GM21619 (cell line): ENCODE measurements around the gene BRINP2.

Experiments
- ATAC-seq: cut with Tn5 transposase; IDR thresholded peaks from one replicate; pipeline ENCODE4 v1.9.1; 2021; ENCODE audit not compliant: unreplicated experiment

The BRINP2 gene

DNA sequence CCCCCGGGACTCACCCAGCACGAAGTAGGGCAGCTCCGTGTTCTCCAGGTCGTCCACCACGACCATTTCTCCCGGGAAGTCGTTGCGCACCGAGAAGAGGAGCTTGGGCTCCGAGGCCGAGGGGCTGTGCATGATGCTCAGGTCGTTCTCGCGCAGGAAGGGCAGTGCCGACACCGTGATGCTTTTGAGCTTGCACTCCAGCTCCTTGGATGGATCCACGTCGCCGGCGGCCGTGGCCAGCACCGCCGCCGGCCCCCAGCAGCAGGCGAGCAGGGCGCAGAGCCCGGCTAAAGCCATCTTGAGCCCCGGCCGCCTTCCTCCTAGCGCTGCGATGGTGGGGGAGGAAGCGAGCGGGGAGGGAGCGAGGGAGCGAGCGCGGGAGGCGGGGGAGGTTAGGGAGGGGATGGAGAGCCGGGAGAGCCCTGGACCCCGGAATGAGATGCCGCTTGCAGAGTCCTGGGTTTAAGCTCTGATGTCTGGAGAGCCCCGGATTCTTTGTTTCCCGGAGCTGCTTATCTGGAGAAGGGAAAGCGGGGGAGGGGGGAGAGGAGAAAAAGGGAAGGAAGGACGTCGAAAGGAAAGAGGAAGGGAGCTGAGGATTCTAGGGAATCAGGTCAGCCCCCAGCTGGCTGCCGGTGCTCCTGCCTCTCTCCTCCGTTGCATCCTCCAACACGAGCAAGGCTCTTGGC is 6.2 kb upstream of the BRINP2 start, which contains the start of gene ASTN1:
Gene ASTN1 (minus strand): TSS at position 333 of the 689 bp plus-strand sequence. CDS start 36 bp downstream, at position 297.
- ATAC-seq: no peak

GRCh38 chr1:177165069-177165439 is 5.7 kb upstream of the BRINP2 start:
- ATAC-seq: no peak

- ATAC-seq: no peak
These were observed 872 bp downstream of the BRINP2 start for GRCh38 chr1:177171536-177172123.

- ATAC-seq: no peak
These were observed 1.5 kb downstream of the BRINP2 start for GRCh38 chr1:177172272-177172671.

GRCh38 chr1:177172866-177173265 is 2.1 kb downstream of the BRINP2 start:
- no peak for ATAC-seq

GRCh38 chr1:177173976-177174375 is 3.2 kb downstream of the BRINP2 start:
- no peak for ATAC-seq

GRCh38 chr1:177174921-177175634 is 4.3 kb downstream of the BRINP2 start:
- ATAC-seq: no peak

DNA sequence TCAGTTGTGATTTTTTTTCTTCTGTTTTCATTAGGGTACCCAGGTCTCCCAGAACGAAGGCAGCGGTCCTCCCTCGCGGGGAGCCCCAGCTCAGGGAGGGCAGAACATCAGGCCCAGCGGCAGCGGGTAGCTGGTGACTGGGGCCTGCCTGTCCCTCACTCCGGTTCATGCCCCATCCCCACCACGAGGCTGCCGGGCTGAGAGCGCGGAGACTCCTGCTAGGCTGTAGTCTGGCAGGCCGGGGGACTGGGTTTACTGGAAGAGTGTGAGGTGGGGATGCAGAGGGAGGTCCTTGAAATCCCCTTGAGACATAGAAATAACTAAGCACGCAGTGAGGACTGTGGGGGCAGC is 10.5 kb downstream of the BRINP2 start:
- peak; percentile 12 for ATAC-seq

DNA sequence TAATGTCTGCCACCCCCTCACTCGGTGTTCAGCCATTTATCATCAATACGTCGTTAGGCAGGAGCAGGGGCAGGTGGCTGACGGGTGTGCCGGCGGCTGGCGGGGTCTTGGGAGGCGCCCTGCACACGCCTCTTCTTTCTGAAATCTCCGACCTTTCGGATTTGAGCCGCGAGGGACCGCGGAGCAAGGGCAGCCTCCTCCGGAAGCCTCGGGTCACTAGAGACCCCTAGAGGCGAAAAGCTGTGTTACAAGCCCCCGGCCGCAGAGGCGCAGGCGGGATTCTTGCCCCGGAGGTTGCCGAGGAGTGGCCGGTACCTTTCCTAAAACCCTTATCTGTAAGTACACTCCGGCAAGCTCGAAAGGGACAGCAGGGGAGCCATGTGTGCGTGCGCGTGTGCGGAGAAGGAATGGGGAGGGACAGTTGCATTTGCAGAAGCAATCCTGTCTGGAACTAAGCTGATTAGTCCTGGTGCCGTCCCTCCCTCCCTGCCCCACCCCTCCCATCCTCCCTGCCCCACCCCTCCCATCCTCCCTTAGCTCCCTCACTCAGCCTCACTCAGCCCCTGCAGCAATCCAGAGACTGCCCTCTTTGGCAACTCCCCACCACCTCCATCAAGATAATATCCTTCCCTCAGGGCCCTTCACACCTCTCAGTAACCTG is 11.0 kb downstream of the BRINP2 start:
- ATAC-seq: peak; percentile 96

DNA sequence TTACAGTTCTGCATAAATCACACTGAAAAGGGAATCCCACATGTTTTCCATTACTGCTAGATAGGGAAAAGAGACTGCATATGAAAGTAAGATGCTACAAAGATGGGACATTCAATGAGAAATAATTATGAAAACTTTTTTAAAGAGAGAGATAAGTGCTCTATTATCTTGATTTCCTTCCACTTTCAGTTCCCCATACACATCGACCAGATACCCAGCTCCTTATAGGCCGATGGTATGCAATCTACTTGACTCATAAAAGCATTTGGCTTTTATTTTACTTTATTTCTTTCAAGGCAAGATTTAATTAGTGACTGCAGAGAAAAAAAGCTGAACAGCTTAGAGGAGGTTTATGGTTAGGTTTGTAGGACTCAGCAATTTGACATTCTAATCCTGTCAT is 13.1 kb downstream of the BRINP2 start:
- no peak for ATAC-seq

DNA sequence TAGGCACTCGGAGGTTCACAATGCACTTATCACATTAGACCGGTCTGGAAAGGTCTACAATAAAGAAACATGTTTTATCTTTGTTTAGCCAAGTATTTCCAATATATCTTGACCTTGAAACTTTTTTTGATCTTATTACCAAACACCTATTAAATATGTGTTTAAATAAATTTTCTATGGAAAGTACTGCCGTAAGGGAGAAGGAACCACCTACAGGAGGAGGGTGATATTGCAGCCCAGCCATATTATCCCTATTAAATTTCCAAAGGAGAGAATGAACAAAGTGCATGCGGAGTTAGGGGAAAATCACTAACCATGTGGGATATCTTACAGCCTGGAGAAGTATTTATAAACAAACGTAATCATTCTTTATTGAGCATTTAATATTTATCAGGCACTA is 14.5 kb downstream of the BRINP2 start:
- no peak for ATAC-seq

- no peak for ATAC-seq
These were observed 15.9 kb downstream of the BRINP2 start for GRCh38 chr1:177186639-177187038.

DNA sequence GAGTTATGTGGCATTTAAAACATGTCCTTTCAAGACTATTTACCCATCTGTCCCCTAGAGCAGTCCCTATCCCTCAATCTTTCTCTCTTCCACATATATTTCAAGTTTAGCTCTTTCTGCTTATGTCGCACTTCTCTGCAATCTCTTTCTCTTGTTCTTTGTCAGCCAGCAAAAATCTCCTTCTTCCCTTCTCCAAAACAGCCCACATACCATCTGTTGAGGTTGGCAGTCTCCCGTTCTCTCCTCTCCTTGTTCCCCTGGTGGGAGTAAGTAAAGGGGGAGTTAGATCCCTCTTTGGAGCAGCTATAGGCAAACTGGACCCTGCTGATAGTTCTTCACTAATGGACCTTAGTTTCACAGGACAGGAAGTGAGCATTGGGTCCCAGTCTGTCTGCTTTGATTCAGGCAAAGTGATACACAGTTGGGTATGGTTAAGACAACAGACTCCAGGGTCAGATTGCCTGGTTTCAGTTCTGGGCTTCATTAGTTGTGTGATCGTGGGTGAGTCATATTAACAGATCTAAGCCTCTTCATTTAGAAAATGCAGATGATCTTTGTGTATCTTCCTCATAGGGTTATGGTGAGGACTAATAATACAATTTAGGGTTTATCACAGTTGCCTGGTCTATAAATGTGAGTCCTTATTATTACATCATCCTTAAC is 19.7 kb downstream of the BRINP2 start:
- ATAC-seq: no peak

- no peak for ATAC-seq
These were observed 27.5 kb downstream of the BRINP2 start for GRCh38 chr1:177198243-177198642.

DNA sequence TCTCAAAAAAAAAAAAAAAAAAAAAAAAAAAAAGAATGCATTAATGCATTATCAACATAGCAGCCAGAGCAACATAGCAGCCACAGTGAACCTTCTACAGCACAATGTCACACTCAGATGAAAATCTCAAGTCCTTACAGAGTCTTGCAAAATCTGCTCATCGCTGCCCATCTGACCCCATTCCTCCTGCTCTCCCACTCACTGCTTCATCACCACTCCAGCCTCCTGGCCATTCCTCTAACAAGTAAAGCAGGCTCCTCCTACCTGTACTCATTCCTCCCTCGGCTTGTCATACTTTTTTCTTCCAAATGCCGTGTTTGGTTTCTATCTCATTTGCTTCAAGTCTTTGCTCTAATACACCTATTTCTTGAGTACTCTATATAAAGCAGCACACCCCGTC is 29.5 kb downstream of the BRINP2 start:
- no peak for ATAC-seq

DNA sequence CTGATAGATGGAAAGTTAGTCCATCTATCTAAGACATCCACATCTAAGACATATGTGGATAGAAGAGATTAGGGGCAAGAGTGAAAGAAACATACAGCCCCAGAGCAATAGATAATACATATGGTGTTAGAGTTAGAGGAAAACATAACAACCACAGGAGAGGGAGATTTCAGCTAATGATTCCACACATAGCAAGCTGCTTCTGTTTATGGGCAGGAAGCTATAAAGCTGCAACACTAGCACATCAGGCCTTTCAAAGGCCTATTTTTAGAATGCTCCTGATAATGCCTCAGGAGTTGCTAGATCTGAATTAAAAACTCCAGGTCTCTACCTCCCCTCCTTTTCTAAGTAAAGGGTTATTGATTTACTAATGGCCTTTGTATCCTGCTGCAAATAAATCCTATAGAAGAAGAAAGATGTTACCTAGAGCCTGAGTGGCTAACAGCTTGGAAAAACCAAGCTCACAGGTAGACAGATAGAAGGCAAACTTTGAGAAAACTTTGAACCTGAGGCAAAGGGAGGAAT is 36.1 kb downstream of the BRINP2 start:
- ATAC-seq: no peak

DNA sequence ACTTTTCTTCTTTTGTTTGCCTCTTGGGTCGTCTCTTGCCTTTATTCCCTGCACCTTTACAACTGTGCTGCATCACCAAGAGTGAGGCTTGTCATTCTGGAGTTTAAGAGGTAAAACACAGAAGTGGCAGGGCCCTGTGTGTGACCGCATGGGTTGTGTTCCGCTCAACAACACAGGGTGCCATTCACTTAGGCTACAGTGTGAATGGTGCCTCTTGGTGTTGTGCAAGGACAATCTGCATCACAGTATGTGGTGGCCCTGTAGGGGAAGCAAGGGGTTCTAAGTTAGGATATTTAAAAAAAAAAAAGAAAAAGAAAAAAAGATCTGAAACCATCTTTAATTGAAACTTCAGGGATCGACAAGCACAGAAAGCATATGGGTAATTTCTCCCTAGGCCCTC is 38.2 kb downstream of the BRINP2 start:
- no peak for ATAC-seq

DNA sequence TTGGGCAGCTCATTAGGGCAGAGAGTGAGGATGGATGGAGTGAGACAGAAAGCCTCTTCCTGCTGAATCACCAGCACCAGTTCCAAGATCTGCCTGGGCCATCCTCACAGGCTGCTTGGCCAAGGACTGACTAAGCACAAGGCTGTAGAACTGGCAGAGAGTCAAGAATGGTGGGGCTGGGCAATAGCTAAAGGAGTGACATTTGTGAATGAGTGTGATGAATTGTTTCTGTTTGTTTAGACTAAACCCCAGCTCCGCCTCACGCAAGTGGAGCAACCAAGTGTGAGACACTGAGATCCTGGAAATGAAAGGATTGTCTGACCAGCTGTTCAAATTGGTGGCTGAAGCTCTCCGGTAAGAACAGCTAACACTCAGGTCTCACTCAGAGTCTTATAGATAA is 38.6 kb downstream of the BRINP2 start:
- no peak for ATAC-seq

DNA sequence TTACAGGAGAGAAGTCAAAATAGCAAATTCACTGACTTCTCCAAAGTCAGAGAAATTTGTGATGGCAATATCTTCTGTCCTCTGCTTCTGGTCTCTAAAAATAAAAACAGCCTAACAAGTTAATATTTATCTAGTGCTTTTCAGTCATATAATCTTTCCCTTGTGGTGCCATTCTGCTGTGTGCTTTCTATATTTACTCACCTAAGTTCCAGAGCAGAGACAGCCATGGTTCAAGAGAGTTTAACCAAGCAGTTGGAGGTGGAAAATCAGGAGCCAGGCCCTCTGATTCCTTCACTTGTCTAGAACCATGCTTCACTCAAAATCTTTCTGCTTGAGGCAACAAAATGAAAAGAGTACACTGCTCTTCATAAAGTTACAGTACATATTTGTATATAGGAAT is 39.3 kb downstream of the BRINP2 start:
- no peak for ATAC-seq

GRCh38 chr1:177211231-177211630 is 40.5 kb downstream of the BRINP2 start:
- ATAC-seq: no peak

DNA sequence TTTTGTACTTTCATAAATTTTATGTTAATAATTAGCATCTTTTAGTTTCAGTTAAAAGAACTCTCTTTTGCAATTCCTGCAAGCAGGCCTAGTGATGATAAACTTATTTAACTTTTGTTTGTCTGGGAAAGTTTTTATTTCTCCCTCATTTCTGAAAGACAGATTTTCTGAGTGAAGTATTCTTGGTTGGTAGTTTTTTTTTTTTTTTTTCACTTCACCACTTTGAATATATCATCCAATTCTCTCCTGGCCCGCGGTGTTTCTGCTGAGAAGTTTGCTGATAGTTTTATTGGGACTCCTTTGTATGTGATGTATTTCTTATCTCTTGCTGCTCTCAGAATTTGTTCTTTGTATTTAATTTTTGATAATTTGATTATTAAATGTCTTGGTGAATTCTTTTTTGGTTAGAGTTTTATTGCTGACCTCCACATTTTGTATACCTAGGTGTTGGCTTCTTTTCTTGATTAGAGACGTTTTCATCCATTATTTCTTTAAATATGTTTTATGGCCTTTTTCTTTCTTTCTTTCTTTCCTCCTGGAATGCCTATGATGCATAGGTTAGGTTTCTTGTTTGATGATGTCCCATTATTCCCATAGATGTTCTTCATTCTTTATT is 45.9 kb downstream of the BRINP2 start:
- no peak for ATAC-seq
